Measurements from ENCODE around the gene CHPF2.
A peak's percentile ranks its signal among the peaks of the same experiment; 100 is the strongest.

- TF ChIP-seq CTCF (IDR thresholded peaks at IDR 0.05), result peak; percentile 45 to 81 (median 62)
- TF ChIP-seq POLR2A (IDR thresholded peaks at IDR 0.05), result no peak
Measured at GRCh38 chr7:151245360-151246101, 13.2 kb downstream of the CHPF2 start.

Measured in uterus (tissue), 2 donors.